Uterus (tissue), 2 donors: Measurements from ENCODE around the gene MTCP1.

Source experiments
- POLR2A ChIP-seq, 2 donors: fragments of 450-650 bp; IDR thresholded peaks; one replicate each; pipeline ENCODE4 v1.6.1; 2016; ENCODE audit warnings: antibody characterized with exemption in 2 of 2, mild to moderate bottlenecking in 1 of 2, moderate library complexity in 1 of 2
- TF ChIP-seq, protein P1 (sequence below), 4 experiments: fragments of 200-600 bp in 2 of 4; fragments of 450-650 bp in 2 of 4; sonication (generic) in 2 of 4; IDR thresholded peaks; one replicate each; pipeline ENCODE4 v1.5.1; 2016 to 2019; ENCODE audit warnings: antibody characterized with exemption in 4 of 4, mild to moderate bottlenecking in 2 of 4, moderate library complexity in 1 of 4

DNA sequence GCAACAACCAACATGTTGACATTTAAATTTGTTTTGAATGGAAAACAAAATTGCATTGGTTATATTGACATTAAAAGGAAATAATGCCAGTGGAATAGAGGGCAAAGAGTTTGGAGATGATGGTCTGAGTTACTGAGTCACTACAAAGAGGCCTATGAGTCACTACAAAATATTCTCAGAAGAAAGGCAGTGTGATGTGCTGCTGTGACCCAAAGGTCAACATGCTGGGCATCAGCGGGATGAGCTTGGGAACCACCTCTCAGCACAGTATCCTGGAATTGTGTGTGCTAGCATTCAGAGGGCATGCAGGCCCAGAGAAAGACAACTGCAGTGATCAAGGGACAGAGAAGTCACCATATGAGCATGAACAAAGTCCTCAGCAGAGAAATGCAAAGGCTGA is 2.8 kb downstream of the MTCP1 start:
- TF ChIP-seq, protein P1, sequence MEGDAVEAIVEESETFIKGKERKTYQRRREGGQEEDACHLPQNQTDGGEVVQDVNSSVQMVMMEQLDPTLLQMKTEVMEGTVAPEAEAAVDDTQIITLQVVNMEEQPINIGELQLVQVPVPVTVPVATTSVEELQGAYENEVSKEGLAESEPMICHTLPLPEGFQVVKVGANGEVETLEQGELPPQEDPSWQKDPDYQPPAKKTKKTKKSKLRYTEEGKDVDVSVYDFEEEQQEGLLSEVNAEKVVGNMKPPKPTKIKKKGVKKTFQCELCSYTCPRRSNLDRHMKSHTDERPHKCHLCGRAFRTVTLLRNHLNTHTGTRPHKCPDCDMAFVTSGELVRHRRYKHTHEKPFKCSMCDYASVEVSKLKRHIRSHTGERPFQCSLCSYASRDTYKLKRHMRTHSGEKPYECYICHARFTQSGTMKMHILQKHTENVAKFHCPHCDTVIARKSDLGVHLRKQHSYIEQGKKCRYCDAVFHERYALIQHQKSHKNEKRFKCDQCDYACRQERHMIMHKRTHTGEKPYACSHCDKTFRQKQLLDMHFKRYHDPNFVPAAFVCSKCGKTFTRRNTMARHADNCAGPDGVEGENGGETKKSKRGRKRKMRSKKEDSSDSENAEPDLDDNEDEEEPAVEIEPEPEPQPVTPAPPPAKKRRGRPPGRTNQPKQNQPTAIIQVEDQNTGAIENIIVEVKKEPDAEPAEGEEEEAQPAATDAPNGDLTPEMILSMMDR (IDR thresholded peaks at IDR 0.05): no peak
- no peak for TF ChIP-seq POLR2A (IDR thresholded peaks at IDR 0.05)
